ENCODE data around the gene CAT. TPM values are rescaled to one million over a fixed set of nuclear protein-coding genes. Genes with fewer than 3 reads are reported as not detected.

CAT gene
- total and polyA plus RNA-seq, 9 of the 15 experiments (the other 6 are each of a cell fraction or from before 2014, with no cell fraction given), result 86.7 to 183 (median 114) TPM

DNA sequence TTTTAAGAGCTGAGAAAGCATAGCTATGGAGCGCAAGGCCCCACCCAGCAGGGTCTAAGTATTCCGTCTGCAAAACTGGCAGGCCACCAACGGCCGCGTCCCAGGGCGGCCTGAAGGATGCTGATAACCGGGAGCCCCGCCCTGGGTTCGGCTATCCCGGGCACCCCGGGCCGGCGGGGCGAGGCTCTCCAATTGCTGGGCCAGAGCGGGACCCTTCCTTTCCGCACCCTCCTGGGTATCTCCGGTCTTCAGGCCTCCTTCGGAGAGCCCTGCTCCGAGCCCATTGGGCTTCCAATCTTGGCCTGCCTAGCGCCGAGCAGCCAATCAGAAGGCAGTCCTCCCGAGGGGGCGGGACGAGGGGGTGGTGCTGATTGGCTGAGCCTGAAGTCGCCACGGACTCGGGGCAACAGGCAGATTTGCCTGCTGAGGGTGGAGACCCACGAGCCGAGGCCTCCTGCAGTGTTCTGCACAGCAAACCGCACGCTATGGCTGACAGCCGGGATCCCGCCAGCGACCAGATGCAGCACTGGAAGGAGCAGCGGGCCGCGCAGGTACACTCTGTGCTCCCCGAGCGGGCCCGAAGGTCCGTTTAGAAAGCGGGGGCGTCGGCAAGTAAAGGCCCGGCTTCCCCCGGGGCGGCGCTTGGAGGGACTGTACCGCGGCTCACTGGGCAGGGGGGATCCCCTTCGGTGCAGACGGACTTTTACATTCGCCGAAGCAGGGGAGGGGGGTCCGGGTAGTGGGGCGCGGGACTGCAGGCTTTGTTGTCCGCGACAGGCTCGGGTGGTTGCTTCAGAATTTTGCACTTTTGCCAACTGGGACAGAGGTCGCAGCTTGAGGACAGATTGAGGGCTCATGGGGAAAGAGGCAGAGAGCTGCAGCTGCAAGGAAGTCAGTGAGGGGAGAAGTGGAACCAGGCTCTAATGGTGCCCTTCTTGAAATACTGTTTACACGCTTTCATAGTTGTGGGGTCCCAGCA lies at the start of gene CAT (continued):
- TF ChIP-seq MGA (IDR thresholded peaks at IDR 0.05) (peak; percentile 65), KLF10 (CRISPR knock-in tag; IDR thresholded peaks at IDR 0.05) (no peak), POU5F1 (IDR thresholded peaks at IDR 0.05; ENCODE audit: borderline replicate concordance, low read depth, low read length, partially characterized antibody) (no peak), SOX6 (IDR thresholded peaks at IDR 0.05) (peak; percentile 79), ZNF436 (CRISPR knock-in tag; IDR thresholded peaks at IDR 0.05) (no peak), CBFB (CRISPR knock-in tag; IDR thresholded peaks at IDR 0.05) (0 out of 2 replicates have a peak, but pooled peaks have one; percentile 76), ELF2 (CRISPR knock-in tag; IDR thresholded peaks at IDR 0.05) (no peak), PURB (CRISPR knock-in tag; IDR thresholded peaks at IDR 0.05; ENCODE audit: low read depth) (no peak), TBP (optimal IDR thresholded peaks at IDR 0.05; ENCODE audit: low read depth, low read length) (peak; percentile 78), COPS2 (conservative IDR thresholded peaks at IDR 0.05) (no peak)
- TF ChIP-seq, protein P1, sequence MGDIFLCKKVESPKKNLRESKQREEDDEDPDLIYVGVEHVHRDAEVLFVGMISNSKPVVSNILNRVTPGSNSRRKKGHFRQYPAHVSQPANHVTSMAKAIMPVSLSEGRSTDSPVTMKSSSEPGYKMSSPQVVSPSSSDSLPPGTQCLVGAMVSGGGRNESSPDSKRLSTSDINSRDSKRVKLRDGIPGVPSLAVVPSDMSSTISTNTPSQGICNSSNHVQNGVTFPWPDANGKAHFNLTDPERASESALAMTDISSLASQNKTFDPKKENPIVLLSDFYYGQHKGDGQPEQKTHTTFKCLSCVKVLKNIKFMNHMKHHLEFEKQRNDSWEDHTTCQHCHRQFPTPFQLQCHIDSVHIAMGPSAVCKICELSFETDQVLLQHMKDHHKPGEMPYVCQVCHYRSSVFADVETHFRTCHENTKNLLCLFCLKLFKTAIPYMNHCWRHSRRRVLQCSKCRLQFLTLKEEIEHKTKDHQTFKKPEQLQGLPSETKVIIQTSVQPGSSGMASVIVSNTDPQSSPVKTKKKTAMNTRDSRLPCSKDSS (IDR thresholded peaks at IDR 0.05; ENCODE audit: low read depth, partially characterized antibody), result no peak
- TF ChIP-seq, protein P2, sequence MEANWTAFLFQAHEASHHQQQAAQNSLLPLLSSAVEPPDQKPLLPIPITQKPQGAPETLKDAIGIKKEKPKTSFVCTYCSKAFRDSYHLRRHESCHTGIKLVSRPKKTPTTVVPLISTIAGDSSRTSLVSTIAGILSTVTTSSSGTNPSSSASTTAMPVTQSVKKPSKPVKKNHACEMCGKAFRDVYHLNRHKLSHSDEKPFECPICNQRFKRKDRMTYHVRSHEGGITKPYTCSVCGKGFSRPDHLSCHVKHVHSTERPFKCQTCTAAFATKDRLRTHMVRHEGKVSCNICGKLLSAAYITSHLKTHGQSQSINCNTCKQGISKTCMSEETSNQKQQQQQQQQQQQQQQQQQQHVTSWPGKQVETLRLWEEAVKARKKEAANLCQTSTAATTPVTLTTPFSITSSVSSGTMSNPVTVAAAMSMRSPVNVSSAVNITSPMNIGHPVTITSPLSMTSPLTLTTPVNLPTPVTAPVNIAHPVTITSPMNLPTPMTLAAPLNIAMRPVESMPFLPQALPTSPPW (CRISPR knock-in tag; IDR thresholded peaks at IDR 0.05), result peak; percentile 76
